A673 (cell line): ENCODE results near the gene BTG4.

Source experiments
- EZH2 ChIP-seq: fragments of 200-600 bp; sonication (generic); IDR thresholded peaks from 2 replicates; pipeline ENCODE4 v1.6.1; 2017; ENCODE audit warnings: borderline replicate concordance, low read depth, mild to moderate bottlenecking, mixed read lengths, antibody characterized with exemption, low read length; ENCODE audit not compliant: poor library complexity, severe bottlenecking
- TF ChIP-seq, protein P1 (sequence below): fragments of 300-800, 200-600 bp; sonication (generic); conservative IDR thresholded peaks from 2 replicates; pipeline ENCODE4 v1.5.1; 2017; ENCODE audit warnings: low read depth, mild to moderate bottlenecking, antibody characterized with exemption, low read length, moderate library complexity, mixed read lengths

GRCh38 chr11:111532365-111532709, 20.2 kb upstream of the BTG4 start:
- TF ChIP-seq, protein P1, sequence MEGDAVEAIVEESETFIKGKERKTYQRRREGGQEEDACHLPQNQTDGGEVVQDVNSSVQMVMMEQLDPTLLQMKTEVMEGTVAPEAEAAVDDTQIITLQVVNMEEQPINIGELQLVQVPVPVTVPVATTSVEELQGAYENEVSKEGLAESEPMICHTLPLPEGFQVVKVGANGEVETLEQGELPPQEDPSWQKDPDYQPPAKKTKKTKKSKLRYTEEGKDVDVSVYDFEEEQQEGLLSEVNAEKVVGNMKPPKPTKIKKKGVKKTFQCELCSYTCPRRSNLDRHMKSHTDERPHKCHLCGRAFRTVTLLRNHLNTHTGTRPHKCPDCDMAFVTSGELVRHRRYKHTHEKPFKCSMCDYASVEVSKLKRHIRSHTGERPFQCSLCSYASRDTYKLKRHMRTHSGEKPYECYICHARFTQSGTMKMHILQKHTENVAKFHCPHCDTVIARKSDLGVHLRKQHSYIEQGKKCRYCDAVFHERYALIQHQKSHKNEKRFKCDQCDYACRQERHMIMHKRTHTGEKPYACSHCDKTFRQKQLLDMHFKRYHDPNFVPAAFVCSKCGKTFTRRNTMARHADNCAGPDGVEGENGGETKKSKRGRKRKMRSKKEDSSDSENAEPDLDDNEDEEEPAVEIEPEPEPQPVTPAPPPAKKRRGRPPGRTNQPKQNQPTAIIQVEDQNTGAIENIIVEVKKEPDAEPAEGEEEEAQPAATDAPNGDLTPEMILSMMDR = no peak
- no peak for TF ChIP-seq EZH2
